Ecto neural progenitor cell (in vitro differentiated cells): Measurements from ENCODE around the gene HDAC1.
"Not testable (repeated sequence)": the region's sequence is repeated elsewhere in the genome, so short reads cannot be mapped to it uniquely, and the experiment has no call there.

Source experiments
- DNase-seq: peaks from one replicate; pipeline ENCODE4 v3.0.0-alpha.2; 2018; ENCODE audit warnings: low spot score

HDAC1 gene

GRCh38 chr1:32291708-32292538 is at the start of gene HDAC1:
HDAC1 (plus strand) TSS chr1:32292083; CDS start chr1:32292170, 87 bp downstream.
- DNase-seq, result peak; percentile 94

DNA sequence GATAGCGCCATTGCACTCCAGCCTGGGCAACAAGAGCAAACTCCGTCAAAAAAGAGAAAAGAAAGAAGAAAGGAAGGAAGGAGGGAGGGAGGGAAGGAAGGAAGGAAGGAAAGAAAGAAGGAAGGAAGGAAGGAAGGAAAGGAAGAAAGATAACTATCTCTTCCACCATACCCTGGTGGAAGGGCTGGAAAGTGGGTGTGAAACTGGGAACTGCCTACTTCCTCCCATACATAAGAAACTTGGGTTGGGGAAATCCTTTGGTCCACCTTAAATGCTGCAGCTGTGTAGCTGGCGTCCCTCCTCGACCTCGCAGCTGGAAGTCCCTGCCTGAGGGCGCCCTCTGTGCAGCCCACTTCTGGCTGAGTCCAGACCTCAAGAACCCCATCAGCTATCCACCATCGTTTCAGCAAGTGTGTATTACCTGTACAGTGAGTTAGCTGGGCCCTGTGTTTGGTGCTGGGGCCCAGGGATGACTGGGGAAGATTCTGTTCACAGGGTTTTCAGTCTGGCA is 49.5 kb upstream of the HDAC1 start:
- DNase-seq, result no peak

- DNase-seq, result no peak
Measured at GRCh38 chr1:32246888-32247273, 45.0 kb upstream of the HDAC1 start, which contains the start of gene FAM167B. FAM167B (plus strand) TSS chr1:32247222; CDS start chr1:32247422, 200 bp downstream.

GRCh38 chr1:32247452-32247851 is 44.4 kb upstream of the HDAC1 start:
- no peak for DNase-seq

GRCh38 chr1:32247983-32248889 is 43.6 kb upstream of the HDAC1 start:
- peak; percentile 88 for DNase-seq

DNA sequence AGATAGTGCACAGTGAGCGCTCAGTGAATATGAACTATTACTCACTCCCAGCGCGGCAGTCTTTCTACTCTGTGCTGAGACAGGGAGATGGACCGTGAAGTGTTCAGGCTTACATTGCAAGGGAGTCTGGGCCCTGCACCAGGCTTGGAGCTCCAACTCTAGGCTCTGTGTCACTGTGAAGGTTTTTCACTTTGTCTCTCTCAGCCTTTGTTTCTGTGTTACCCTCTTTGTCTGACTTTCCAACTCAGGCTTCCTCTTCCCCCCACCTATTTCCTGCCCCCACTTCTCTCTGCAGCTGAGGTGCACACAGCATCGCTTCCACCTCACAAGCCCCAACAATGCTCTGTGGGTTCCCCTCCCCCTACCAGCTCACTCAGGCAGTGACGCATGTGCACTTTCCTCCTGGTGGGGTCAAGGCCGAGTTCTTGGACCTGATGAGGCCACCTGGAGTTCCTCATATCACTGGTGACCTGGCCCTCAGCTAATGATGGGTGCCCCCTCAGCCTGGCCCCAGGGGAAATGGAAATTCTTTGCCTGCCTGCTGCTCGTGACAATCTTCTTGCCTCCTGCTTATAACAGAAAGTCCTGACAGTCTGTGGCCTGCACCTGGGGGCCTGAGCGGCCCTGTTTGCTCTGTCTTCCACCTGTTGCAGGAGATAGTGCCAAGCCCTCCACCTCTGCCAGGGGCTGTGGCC is 41.9 kb upstream of the HDAC1 start:
- DNase-seq, result no peak

GRCh38 chr1:32250893-32251716 is 40.8 kb upstream of the HDAC1 start, which contains the start of gene LCK:
LCK (plus strand) TSS chr1:32251265; CDS start chr1:32274330, 23,065 bp downstream.
- DNase-seq, result no peak

- no peak for DNase-seq
Measured at GRCh38 chr1:32255072-32256071, 36.5 kb upstream of the HDAC1 start.

GRCh38 chr1:32256473-32257226 is 35.2 kb upstream of the HDAC1 start:
- DNase-seq, result no peak

GRCh38 chr1:32257227-32257508 is 34.7 kb upstream of the HDAC1 start:
- DNase-seq, result no peak

GRCh38 chr1:32263236-32263593 is 28.7 kb upstream of the HDAC1 start:
- not testable (repeated sequence) for DNase-seq

DNA sequence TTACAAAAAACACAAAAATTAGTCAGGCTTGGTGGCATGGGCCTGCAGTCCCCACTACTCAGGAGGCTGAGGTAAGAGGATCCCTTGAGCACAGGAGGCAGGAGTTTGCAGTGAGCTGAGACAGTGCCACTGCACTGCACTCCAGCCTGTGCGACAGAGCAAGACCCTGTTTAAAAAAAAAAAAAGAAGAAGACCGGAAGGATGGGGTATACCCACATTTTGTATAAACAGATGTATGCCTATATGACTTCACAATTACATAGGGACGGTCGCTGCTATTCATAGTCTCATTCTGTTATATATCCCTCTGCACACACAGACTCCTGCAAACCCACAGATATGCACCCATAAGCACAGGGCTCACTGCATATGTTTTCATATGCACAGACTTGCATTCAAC is 28.1 kb upstream of the HDAC1 start:
- DNase-seq, result no peak

DNA sequence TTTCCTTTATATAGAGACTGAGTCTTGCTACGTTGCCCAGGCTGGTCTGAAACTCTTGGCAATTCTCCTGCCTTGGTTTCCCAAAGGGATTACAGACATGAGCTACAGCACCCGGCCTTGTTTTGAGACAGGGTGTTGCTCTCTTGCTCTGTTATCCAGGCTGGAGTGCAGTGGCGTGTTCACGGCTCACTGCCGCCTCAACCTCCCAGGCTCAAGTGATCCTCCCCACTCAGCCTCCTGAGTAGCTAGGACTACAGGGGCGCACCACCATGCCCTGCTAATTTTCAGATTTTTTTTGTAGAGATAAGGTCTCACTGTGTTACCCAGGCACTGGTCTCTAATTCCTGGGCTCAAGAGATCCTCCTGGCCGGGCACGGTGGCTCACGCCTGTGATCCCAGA is 26.0 kb upstream of the HDAC1 start:
- DNase-seq, result no peak

GRCh38 chr1:32266921-32267591 is 24.8 kb upstream of the HDAC1 start:
- DNase-seq, result no peak

DNA sequence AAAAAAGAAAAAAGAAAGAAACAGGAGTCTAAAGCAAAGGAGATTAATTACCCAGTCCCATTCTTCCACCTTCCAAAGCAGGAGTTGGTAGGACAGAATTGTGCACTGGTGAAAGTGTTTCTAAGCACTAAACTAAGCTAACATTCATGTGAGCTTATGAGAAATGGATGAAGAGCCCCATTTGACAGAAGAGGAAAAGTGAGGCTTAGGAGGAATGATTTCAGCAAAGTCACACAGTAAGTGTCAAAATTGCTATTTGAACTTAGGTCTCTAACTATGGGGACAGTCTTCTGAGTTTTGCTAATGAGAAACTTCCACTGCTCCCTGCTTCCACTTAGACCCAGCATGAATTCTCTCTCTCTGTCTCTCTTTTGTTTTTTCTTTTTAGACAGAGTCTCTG is 22.1 kb upstream of the HDAC1 start:
- no peak for DNase-seq

DNA sequence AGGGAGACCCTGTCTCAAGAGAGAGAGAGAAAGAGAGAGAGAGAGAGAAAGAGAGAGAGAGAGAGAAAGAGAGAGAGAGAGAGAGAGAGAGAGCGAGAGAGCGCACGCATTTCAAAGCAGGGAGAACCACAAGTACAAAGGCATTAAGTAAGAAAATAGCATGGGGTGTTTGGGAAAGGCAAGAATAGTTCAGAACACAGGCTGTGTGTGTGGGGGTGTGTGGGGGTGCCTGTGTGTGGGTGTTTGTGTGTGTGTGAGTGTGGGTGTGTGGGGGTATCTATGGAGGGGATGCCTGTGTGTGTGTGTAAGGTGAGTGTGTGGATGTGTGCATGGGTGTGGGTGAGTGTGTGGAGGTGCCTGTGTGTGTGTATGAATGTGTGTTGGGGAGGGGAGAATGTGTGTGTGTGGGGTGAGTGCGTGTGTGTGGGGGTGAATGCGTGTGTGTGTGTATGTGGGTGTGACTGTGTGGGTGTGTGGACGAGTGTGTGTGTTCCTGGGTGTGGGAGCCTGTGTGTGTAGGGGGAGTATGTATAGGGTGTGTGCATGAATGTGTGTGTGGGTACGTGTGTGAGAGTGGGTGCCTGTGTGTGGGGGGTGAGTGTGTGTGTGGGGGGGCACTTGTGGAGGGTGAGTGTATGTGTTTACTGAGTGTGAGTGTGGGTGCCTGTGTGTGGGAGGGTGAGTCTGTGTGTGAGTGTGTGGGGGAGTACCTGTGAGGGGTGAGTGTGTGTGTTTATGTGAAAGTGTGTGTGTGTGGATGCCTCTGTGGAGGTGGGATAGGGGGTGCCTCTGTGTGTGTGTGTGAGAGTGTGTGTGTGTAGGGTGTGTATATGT is 19.1 kb upstream of the HDAC1 start:
- no peak for DNase-seq

DNA sequence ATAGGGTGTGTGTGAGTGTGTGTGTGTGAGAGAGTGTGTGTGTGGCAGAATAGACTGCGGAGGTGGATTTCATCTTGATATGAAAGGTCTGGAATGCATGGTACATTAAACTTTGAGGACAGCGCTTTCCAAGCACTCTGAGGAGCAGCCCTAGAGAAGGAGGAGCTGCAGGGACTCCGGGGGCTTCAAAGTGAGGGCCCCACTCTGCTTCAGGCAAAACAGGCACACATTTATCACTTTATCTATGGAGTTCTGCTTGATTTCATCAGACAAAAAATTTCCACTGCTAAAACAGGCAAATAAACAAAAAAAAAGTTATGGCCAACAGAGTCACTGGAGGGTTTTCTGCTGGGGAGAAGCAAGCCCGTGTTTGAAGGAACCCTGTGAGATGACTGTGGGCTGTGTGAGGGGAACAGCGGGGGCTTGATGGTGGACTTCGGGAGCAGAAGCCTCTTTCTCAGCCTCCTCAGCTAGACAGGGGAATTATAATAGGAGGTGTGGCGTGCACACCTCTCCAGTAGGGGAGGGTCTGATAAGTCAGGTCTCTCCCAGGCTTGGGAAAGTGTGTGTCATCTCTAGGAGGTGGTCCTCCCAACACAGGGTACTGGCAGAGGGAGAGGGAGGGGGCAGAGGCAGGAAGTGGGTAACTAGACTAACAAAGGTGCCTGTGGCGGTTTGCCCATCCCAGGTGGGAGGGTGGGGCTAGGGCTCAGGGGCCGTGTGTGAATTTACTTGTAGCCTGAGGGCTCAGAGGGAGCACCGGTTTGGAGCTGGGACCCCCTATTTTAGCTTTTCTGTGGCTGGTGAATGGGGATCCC is 18.3 kb upstream of the HDAC1 start:
- DNase-seq, result no peak
